Subcutaneous abdominal adipose tissue (tissue), 5 donors: ENCODE results near the gene FARP1.

Experiments
- H3K27ac ChIP-seq: one replicate; pipeline ENCODE4 v1.7.0; 2013; ENCODE audit warnings: low read depth, mild to moderate bottlenecking, inconsistent platforms, low read length, moderate library complexity
- H3K27me3 ChIP-seq, 5 donors: one replicate each; pipeline ENCODE4 v1.7.0; 2013; ENCODE audit warnings: low read length in 5 of 5, inconsistent platforms in 1 of 5; ENCODE audit not compliant: control insufficient read depth in 5 of 5, insufficient read depth in 4 of 5
- H3K36me3 ChIP-seq, 5 donors: one replicate each; pipeline ENCODE4 v1.7.0; 2013; ENCODE audit warnings: low read length in 5 of 5; ENCODE audit not compliant: control insufficient read depth in 5 of 5, insufficient read depth in 5 of 5
- H3K4me1 ChIP-seq, 5 donors: one replicate each; pipeline ENCODE4 v1.7.0; 2013; ENCODE audit warnings: low read length in 5 of 5, mild to moderate bottlenecking in 3 of 5, moderate library complexity in 1 of 5; ENCODE audit not compliant: control insufficient read depth in 5 of 5, insufficient read depth in 5 of 5
- H3K4me3 ChIP-seq, 5 donors: one replicate each; pipeline ENCODE4 v1.7.0; 2013; ENCODE audit warnings: low read length in 5 of 5, low read depth in 1 of 5
- H3K9ac ChIP-seq, 5 donors: one replicate each; pipeline ENCODE4 v1.7.0; 2013; ENCODE audit warnings: low read length in 5 of 5, mild to moderate bottlenecking in 4 of 5, moderate library complexity in 3 of 5
- H3K9me3 ChIP-seq, 5 donors: one replicate each; pipeline ENCODE4 v1.7.0; 2013; ENCODE audit warnings: low read length in 5 of 5; ENCODE audit not compliant: control insufficient read depth in 5 of 5
- donor health status: healthy.
- donor health status: healthy.
- donor health status: healthy.
- donor health status: healthy.
- donor health status: healthy.

The FARP1 gene

DNA sequence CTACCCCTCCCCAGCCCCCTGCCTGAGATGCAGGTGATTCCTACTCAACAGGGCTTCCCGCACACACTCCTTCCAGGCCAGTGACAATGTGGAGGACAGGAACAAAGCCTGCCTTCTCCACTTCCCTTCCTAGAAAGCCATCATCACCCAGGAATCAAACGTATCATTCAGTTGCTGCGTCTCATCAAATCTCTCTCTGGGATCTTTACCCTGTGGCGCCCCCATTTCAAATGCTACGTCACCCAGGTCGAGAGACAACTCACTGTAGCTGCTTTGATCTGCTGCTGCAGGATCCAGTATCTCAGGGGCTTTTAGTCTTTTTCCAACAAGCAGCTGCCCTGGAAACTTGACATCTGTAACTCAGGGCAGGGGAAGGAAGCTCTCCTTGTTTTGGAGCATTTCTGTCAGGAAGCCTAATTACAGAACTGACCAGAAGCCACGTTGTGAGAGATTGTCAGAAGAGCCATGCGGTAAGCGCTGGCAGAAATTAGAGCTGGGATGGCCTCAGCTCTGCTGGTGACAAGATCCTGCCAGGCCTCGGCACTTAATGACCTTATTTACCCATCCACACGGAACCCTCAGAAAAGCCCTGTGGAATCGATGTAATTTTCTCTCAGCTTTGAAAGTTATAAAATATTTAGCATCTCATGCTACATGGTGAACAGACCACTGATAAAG is 293.5 kb downstream of the FARP1 start:
- no peak overlapping the region for H3K4me3 ChIP-seq
- peaks cover 0 to 2% (median 0%) of the 10 kb centered on the region in 5 donors for H3K27me3 ChIP-seq
- peaks cover 0 to 6% (median 0%) of the 10 kb centered on the region in 5 donors for H3K4me1 ChIP-seq
- H3K36me3 ChIP-seq, result peaks cover 0 to 70% (median 29%) of the 10 kb centered on the region in 5 donors
- H3K9me3 ChIP-seq, result no peaks in the 10 kb centered on the region
- no peak overlapping the region for H3K27ac ChIP-seq
- no peak overlapping the region for H3K9ac ChIP-seq

DNA sequence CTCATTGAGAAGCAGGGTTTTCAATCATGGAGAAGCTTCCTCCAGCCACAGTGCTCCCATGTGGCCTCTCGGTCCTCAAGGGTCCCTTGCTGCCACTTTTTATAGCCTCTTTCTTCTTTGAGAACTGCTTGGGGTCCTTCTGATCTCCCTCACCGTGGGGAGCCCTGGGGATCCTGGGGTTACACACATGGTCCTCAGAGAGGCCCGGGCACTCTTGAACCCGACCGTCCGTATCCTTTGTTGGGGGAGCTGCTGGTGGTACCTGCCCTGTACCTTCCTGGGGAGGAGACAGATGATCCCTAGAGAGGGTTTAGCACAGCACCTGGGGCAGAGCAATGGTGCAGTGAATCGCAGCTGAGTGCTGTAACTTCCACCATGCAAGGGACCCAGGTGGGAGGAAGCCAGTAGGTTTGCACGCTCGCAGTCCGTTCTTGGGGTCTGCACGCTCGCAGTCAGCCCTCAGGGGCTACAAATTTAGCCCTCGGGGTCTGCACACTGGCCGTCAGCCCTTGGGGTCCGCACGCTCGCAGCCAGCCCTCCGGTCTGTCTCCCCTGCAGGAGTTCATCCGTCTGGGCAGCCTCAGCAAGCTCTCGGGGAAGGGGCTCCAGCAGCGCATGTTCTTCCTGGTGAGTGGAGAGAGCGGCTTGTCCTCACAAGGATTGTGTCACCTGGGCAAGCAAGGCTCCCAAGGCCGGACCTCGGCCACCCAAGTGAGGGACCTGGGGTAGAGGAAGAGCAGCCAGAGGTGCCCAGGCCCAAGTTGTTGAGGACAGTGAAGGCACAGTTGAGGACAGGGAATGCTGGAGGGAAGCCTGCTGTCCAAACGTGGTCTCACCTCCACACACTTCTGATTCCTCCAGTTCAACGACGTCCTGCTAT is 295.6 kb downstream of the FARP1 start:
- Histone ChIP-seq H3K9ac (no peak overlapping the region), H3K36me3 (peaks cover 0 to 69% (median 34%) of the 10 kb centered on the region in 5 donors), H3K27me3 (peaks cover 0 to 2% (median 0%) of the 10 kb centered on the region in 5 donors), H3K4me1 (peaks cover 0 to 6% (median 0%) of the 10 kb centered on the region in 5 donors), H3K4me3 (no peak overlapping the region), H3K9me3 (no peaks in the 10 kb centered on the region), H3K27ac (no peak overlapping the region)

DNA sequence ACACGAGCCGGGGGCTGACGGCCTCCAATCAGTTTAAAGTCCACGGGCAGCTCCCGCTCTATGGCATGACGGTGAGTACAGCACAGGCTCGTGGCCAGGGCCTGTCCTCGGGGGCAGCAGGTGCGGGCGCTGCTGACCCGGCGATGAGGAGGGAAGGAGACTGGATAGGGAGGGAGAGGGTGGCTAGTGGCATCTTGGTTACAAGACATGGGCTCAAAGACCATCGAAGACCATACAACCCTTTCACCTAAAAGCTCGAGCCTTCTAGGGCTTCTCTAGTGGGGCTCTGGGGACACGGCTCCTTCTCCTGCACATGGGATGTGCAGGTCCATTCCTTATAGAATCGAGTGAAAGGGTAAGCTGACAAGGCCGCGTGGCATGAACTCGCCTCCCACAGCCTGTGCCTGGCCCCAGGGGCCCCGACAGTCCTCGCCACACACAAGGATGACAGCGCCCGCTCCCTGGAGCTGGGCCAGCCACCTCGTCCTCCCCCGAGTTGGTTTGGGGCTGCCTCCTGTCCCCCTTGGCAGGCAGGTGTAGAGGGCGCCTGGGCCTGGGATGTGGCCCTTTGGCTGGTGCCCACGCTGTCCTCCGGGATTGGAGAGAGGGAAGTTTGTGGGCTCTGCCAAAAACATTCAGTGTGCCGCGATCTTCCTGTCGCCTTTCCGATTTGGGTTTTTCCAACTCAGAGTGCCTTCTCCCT is 296.4 kb downstream of the FARP1 start:
- no peak overlapping the region for H3K4me3 ChIP-seq
- no peaks in the 10 kb centered on the region for H3K9me3 ChIP-seq
- H3K27me3 ChIP-seq, result peaks cover 0 to 2% (median 0%) of the 10 kb centered on the region in 5 donors
- peaks cover 0 to 71% (median 34%) of the 10 kb centered on the region in 5 donors for H3K36me3 ChIP-seq
- no peak overlapping the region for H3K9ac ChIP-seq
- peaks cover 0 to 6% (median 0%) of the 10 kb centered on the region in 5 donors for H3K4me1 ChIP-seq
- no peak overlapping the region for H3K27ac ChIP-seq

DNA sequence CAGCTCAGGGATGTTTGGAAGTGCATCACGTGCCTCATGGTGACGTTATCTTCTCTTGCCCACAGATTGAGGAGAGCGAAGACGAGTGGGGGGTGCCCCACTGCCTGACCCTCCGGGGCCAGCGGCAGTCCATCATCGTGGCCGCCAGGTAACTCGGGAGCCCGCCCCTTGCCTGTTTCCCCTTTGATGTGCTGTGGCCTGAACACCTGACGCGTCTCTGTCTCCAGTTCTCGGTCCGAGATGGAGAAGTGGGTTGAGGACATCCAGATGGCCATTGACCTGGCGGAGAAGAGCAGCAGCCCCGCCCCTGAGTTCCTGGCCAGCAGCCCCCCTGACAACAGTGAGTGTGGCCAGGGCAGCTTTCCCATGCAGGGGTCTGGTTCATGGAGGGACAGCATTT is 297.0 kb downstream of the FARP1 start:
- H3K9me3 ChIP-seq, result no peaks in the 10 kb centered on the region

DNA sequence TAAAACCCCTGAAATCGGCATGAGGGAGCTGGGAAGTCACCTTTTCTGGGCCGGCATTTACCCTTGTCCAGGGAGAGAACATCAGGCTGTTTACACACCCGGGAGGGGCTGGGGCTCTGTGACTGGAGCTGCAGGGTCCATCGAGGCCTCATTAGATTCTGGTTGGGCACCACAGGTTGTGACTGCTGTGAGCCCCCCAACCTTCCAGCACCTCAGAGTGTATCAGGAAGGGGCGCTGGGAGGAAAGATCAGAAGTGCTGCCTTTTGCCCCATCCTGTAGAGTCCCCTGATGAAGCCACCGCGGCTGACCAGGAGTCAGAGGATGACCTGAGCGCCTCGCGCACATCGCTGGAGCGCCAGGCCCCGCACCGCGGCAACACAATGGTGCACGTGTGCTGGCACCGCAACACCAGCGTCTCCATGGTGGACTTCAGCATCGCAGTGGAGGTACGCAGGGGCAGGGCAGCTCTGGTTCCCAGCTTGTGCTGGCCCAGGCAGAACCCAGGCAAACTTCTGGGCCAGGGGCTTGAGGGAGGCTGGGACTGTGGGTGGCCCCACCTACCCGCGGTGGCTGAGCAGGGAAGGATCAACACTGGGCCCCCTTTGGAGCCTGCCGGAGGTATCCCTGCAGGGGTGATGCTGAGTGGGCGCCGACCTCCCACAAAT is 297.6 kb downstream of the FARP1 start:
- Histone ChIP-seq H3K9me3 (no peaks in the 10 kb centered on the region), H3K36me3 (peaks cover 0 to 64% (median 34%) of the 10 kb centered on the region in 5 donors), H3K27ac (no peak overlapping the region), H3K9ac (no peak overlapping the region), H3K4me3 (no peak overlapping the region), H3K4me1 (peaks cover 2 to 12% (median 6%) of the 10 kb centered on the region in 5 donors), H3K27me3 (peaks cover 0 to 2% (median 0%) of the 10 kb centered on the region in 5 donors)

More for the DNA sequence above, 297.0 kb downstream of the FARP1 start:
- no peak overlapping the region for H3K27ac ChIP-seq
- no peak overlapping the region for H3K9ac ChIP-seq
- H3K4me1 ChIP-seq, result peaks cover 0 to 6% (median 0%) of the 10 kb centered on the region in 5 donors
- peaks cover 0 to 70% (median 34%) of the 10 kb centered on the region in 5 donors for H3K36me3 ChIP-seq
- no peak overlapping the region for H3K4me3 ChIP-seq
- H3K27me3 ChIP-seq, result peaks cover 0 to 2% (median 0%) of the 10 kb centered on the region in 5 donors

DNA sequence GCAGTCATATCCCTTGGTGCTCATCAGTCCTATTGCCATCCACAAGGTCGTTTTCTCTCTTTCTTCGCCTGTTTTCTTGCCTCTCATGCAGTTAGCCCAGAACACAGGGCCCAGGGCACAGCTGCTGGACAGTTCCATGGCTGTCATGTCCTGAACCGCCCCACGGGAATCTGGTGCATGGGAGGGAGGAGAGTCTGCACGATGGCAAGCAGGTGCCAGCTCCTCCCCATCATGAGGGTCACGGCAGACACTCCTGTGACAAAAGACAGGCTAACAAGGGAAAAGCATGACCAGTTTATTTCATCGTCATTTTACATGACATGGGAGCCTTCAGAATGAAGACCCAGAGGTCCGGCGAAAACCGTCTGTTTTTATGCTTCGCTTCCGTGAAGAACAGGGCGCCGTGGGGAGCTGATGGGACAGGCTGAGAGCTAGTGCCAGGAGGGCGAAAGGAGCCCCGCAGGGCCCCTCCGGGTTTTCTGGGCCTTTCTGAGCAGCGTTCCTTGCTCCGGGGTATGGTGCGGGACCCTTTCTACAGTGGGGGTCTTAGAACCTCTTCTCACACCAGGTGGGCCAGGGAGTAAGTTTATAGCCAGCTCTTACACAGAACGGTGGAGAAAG is 298.3 kb downstream of the FARP1 start:
- Histone ChIP-seq H3K9me3 (no peaks in the 10 kb centered on the region), H3K36me3 (peaks cover 0 to 65% (median 38%) of the 10 kb centered on the region in 5 donors), H3K27ac (no peak overlapping the region), H3K27me3 (peaks cover 0 to 2% (median 0%) of the 10 kb centered on the region in 5 donors), H3K4me1 (peaks cover 2 to 12% (median 8%) of the 10 kb centered on the region in 5 donors), H3K9ac (no peak overlapping the region), H3K4me3 (no peak overlapping the region)

DNA sequence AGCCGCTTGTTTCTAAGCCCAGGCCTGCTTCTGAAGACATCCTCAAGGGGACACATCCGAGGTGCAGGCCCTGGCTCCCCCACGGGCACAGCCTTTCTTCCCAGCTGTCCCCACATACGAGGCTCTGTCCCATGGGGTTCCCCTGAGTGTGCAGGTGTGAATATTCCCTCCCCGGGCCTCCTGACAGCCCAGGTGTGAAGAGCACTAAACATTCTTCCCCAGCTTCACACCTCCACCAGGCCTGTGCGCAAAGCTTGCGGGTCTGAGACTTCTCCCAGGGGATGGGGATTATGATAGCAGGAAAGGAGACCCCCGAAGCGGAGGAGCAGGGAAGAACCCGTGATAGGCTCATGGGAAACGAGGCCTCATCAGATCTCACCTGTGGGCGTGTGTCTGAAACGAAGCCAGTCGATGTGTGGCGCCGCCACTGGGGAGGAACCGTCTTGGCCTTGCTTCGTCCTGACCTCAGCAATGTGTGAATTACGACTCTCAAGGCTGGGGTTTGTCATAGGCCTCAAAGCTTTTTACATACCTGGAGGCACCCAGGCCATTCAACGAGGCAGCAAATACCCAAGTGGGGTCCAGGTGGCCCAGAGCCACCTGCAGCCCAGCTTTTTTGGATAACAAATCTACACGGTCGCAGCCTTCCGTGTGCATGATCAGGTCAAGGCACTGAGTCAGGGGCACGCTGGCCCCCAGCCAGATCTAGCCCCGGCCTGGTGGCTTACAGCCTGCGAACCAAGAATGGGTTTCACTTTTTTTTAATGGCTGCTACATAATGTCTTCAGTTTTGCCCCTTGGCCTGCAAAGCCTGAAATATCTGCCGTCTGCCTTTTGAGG is 299.7 kb downstream of the FARP1 start:
- H3K27ac ChIP-seq, result no peak overlapping the region
- no peak overlapping the region for H3K9ac ChIP-seq

DNA sequence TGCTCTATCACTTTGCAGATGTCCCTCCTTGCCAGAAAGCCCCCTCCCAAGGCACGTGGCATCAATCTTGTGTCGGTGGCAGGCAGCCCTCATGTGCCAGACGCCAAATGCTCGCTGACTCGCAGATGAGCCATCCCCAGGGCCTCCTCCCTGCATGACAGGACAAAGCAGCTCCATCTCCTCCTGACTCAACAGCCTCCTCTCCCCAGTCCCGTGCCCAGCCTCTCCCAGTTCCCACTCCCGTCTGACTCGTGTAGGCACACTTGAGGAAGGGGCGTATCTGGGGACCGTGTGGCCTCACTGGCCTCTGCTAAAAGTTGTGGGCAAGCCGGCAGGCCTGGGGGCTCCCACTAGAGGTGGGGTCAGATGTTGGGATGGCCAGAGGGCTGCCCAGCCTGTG is 300.4 kb downstream of the FARP1 start:
- Histone ChIP-seq H3K9ac (no peak overlapping the region), H3K4me1 (peaks cover 2 to 12% (median 11%) of the 10 kb centered on the region in 5 donors), H3K27ac (no peak overlapping the region), H3K4me3 (no peak overlapping the region), H3K27me3 (peaks cover 0 to 2% (median 0%) of the 10 kb centered on the region in 5 donors), H3K36me3 (peaks cover 0 to 75% (median 47%) of the 10 kb centered on the region in 5 donors), H3K9me3 (no peaks in the 10 kb centered on the region)

More for the DNA sequence above, 299.7 kb downstream of the FARP1 start:
- H3K4me3 ChIP-seq, result no peak overlapping the region
- H3K27me3 ChIP-seq, result peaks cover 0 to 2% (median 0%) of the 10 kb centered on the region in 5 donors
- H3K9me3 ChIP-seq, result no peaks in the 10 kb centered on the region
- peaks cover 0 to 71% (median 44%) of the 10 kb centered on the region in 5 donors for H3K36me3 ChIP-seq
- H3K4me1 ChIP-seq, result peaks cover 2 to 9% (median 7%) of the 10 kb centered on the region in 5 donors
